Measurements from ENCODE around the gene AFF2. TPM values are rescaled to one million over a fixed set of nuclear protein-coding genes. Genes with fewer than 3 reads are reported as not detected.

Gene AFF2
- total RNA-seq, 1 donor from 2014 or later: 0.70 TPM

DNA sequence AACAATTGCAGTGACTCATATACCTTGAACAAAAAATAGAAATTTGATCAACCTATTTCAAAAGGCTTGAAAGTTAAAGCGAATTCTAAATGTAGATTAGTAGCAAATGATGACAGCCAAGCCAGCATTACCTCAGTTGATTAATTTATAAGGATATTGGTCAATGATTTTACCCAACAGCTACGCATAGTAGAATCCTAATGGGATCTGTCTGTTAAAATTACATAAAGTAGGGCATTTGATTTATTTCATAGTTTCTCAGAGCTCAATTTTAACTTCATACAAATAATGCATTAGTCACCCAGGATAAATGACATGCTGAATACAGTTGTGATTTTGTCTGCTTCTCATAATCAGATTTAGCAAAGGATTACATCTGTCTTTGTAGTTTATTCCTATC, 12.0 kb downstream of the AFF2 start:
- Mint-ChIP-seq H3K27me3 (no peaks in the 10 kb centered on the region), H3K36me3 (ENCODE audit: low read depth) (no peaks in the 10 kb centered on the region), H3K4me3 (no peak overlapping the region), H3K9me3 (no peaks in the 10 kb centered on the region), H3K27ac (no peak overlapping the region), H3K4me1 (no peaks in the 10 kb centered on the region)
- DNase-seq: no peak
- intact Hi-C loops (cut with micrococcal nuclease): no loop called here

DNA sequence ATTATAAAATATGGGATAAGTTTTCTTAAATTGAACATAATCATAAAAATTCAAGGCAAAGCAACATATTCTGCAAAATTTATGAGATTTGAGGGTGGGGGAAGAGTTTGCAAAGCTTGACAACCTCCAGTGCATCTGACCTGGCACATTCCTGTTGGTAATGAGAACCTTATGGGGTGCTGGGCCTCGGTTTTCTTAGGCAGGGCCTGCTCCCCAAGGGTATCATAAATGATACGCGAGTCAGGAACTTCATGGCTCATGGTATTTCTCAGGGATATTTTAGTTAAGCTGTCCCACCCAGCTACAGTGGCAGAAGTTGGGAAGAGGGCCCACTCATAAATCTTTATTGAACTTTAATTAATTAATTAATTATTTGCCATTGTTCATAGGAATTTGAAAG, 13.2 kb downstream of the AFF2 start:
- Mint-ChIP-seq H3K27me3 (no peaks in the 10 kb centered on the region), H3K4me3 (no peak overlapping the region), H3K27ac (no peak overlapping the region), H3K4me1 (no peaks in the 10 kb centered on the region), H3K9me3 (no peaks in the 10 kb centered on the region), H3K36me3 (ENCODE audit: low read depth) (no peaks in the 10 kb centered on the region)
- no peak for DNase-seq
- intact Hi-C loops (cut with micrococcal nuclease): no loop called here

DNA sequence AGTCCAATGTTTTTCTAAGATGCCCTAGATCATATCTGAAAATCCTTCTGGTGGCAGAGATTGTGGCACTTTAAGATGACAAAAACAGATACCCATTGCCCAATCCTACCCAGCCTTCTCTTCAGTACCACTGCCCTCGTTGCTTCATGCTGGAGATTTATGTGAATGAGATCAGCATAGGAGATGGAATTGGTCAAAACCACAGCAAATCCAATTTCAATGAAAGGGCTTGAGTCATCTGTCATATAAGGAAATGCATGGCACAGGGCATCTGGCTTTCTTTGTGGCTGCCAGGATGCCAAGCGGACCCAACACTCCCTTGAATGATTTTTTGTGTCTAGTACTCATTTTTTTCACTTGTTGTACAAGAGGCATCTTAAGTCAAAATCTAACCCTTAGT, 16.8 kb downstream of the AFF2 start:
- Mint-ChIP-seq H3K27me3 (no peaks in the 10 kb centered on the region), H3K9me3 (no peaks in the 10 kb centered on the region), H3K4me1 (no peaks in the 10 kb centered on the region), H3K36me3 (ENCODE audit: low read depth) (no peaks in the 10 kb centered on the region), H3K27ac (no peak overlapping the region), H3K4me3 (no peak overlapping the region)
- DNase-seq: no peak
- intact Hi-C loops (cut with micrococcal nuclease): no loop called here

DNA sequence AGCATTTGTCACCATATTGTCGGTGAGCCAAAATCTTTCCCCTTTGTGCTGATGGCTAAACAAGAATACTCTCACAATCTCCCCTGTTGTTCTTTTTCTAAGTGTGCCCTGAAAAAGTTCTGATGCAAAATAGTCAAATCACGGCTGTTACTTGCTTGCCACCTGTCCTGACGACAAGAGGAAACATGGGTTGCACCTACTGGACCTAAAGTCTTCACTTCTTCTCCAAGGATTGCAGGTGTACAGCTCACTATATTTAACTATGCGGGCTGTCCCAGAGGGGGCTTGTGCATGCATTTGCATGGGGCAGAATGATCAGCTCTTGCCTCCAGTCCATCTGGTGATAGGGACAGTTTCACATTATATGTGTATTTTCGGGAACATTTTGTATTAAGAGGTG, 21.6 kb downstream of the AFF2 start:
- no peak for DNase-seq
- no peaks in the 10 kb centered on the region for H3K9me3 Mint-ChIP-seq
- no peaks in the 10 kb centered on the region for H3K4me1 Mint-ChIP-seq
- no peaks in the 10 kb centered on the region for H3K36me3 Mint-ChIP-seq (ENCODE audit: low read depth)
- no peak overlapping the region for H3K4me3 Mint-ChIP-seq
- no peak overlapping the region for H3K27ac Mint-ChIP-seq
- intact Hi-C loops (cut with micrococcal nuclease): no loop called here
- H3K27me3 Mint-ChIP-seq: no peaks in the 10 kb centered on the region

DNA sequence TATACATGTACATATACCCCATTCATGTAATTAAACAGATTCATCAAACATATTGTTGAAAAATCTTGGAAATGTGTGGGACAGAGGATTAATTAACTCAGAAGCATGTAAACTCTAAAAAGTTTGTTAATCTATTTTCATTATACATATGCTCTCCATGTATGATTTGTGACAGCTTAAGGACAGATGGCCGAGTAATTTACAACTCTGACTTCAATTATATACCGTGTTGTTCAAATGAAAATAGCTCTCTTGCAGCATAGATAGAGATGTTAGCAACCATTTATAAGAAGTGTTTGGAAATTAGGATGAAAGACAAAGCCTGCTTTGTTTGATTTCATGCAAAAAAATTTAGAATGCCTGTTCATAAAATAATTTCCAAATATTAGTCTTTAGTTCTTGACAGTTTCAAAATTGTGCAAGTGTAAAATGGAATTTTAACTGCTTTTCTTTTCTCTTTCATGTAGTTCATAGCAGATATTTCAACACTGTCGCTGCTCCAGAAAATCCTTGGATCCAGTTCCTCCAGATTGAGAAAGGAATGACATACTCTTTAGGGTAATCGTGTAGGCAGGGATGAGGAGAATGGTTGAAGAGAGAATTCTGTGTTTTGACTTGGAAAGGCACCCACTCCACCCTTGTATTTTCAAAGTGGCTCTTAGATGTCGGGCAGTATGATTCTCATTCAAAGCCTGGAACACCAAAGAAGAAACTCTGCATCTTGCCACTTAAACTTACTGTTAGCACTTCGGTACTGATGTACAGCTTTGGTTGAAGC, 23.1 kb downstream of the AFF2 start:
- intact Hi-C loops (cut with micrococcal nuclease): no loop called here
- Mint-ChIP-seq H3K4me3 (no peak overlapping the region), H3K36me3 (ENCODE audit: low read depth) (no peaks in the 10 kb centered on the region), H3K9me3 (no peaks in the 10 kb centered on the region), H3K27me3 (no peaks in the 10 kb centered on the region), H3K27ac (no peak overlapping the region), H3K4me1 (no peaks in the 10 kb centered on the region)
- DNase-seq: no peak

DNA sequence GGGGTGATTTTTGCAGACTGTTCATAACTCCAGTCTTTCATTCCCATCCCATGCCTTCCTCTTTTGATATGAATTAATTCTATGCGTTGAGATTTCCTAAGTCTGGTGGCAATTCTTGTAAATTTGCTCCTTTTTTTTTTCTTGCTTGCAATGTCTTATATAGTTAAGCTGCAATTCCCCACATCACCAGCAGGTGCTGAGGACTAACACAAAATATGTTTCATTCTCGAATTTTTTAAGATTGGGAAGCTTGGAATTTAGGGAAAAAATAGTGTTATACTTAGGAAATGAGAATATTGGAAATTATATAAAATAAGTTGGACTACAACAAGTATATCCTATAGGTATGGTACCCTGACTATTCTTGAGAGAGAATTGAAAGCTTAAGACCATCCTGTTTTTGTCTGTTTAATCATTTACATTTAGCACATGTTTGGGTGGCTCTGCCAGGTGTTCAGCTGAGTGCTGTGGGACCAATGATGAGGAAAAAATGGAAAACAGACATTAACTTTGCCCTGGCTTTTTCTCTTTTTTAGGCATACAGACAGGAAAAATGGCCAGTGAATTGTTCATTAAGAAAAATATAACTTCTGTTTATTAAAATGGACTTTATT, 30.2 kb downstream of the AFF2 start:
- Mint-ChIP-seq H3K9me3 (no peaks in the 10 kb centered on the region), H3K4me3 (no peak overlapping the region), H3K27ac (no peak overlapping the region), H3K36me3 (ENCODE audit: low read depth) (no peaks in the 10 kb centered on the region), H3K27me3 (no peaks in the 10 kb centered on the region), H3K4me1 (no peaks in the 10 kb centered on the region)
- intact Hi-C loops (cut with micrococcal nuclease): no loop called here
- DNase-seq: peak; percentile 54

DNA sequence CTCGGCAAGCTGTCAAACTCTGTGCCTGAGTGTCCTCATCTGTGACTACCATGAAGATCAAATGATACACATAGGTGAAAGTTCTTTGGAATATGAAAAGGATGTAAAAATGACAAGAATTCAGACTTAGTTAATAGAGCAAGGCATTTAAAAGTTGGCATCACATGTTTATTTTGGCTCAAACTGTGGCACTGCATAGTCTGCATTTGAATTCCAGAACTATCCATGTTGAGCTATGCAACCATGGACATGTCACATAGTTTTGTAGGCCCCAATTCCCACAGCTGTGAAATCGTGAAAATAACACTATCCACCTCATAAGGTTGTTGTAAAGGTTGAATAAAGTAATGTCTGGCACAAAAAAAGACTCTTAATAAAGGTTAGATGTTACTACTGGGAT, 33.9 kb downstream of the AFF2 start:
- no peaks in the 10 kb centered on the region for H3K27me3 Mint-ChIP-seq
- H3K4me3 Mint-ChIP-seq: no peak overlapping the region
- no peaks in the 10 kb centered on the region for H3K9me3 Mint-ChIP-seq
- no peak overlapping the region for H3K27ac Mint-ChIP-seq
- no peak for DNase-seq
- no peaks in the 10 kb centered on the region for H3K4me1 Mint-ChIP-seq
- H3K36me3 Mint-ChIP-seq (ENCODE audit: low read depth): no peaks in the 10 kb centered on the region
- intact Hi-C loops (cut with micrococcal nuclease): no loop called here

DNA sequence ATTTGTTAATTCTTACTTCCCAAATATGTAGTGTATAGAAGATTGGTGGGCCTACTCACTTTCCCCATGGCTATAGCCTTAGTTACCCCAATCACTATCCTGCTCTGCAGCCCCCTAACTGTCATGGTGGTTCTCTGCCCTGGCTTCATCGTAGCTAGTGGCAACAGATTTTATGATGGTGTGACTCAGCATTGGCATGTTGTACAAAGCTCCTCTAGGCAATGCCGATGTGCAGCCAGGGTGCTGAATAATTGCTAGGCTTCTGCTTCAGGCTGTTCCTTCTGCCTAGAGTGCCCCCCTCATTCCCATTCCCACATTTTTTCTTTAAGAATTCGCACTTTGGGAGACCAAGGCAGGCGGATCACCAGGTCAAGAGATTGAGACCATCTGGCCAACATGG, 35.2 kb downstream of the AFF2 start:
- no peaks in the 10 kb centered on the region for H3K4me1 Mint-ChIP-seq
- no peak overlapping the region for H3K27ac Mint-ChIP-seq
- no peaks in the 10 kb centered on the region for H3K9me3 Mint-ChIP-seq
- intact Hi-C loops (cut with micrococcal nuclease): no loop called here
- H3K27me3 Mint-ChIP-seq: no peaks in the 10 kb centered on the region
- H3K36me3 Mint-ChIP-seq (ENCODE audit: low read depth): no peaks in the 10 kb centered on the region
- no peak overlapping the region for H3K4me3 Mint-ChIP-seq
- no peak for DNase-seq

DNA sequence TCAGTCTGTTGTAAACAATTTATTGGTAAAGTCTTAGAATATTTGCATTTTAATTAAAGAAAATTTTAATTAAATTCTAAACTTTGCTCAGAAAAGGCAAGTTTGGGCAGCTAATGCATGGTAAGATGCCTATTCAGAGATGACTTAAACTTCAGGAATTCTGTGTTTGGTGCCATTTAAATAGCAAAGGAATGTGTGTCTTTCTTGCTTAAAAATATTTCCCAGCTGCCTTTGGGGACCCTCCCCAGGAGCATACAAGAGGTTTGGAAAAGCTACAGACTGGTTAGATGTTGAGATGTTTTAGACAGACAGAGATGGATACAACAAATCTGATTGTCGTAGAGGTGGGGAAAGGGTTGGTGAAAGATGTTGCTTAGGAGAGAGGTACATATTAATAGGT, 36.5 kb downstream of the AFF2 start:
- Mint-ChIP-seq H3K36me3 (ENCODE audit: low read depth) (no peaks in the 10 kb centered on the region), H3K9me3 (no peaks in the 10 kb centered on the region), H3K27ac (no peak overlapping the region), H3K27me3 (no peaks in the 10 kb centered on the region), H3K4me3 (no peak overlapping the region), H3K4me1 (no peaks in the 10 kb centered on the region)
- intact Hi-C loops (cut with micrococcal nuclease): no loop called here
- no peak for DNase-seq

DNA sequence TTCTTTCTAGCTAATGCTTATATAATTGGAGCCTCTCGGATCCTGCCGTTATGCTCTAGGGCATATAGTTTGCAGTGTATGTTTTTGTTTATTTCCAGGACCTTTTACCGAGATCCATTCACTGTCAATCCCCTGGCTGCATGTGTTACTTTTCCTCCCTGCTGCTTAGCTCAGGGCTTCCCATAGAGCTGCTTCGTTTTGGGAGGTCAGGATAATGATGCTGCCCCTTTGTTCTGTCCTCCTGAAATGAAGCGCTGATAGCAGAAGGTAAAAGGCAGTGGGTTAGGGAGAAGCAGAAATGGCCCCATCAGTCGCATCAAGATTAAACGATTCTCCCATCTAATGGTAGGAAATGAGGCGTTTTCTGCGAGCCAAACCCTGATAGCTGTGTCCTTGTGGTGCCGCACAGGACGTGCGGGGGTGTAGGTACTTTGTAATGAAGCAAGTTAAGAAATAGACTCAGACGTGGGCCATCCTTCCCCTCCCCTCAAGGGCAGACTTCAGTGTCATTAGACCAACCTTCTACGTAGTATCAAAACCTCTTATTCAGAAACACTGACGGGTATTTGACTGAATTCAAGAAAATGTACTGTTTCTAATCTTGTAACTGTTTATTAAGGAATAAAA, 37.3 kb downstream of the AFF2 start:
- Mint-ChIP-seq H3K27ac (no peak overlapping the region), H3K4me3 (no peak overlapping the region), H3K9me3 (no peaks in the 10 kb centered on the region), H3K4me1 (no peaks in the 10 kb centered on the region), H3K36me3 (ENCODE audit: low read depth) (no peaks in the 10 kb centered on the region), H3K27me3 (no peaks in the 10 kb centered on the region)
- DNase-seq: no peak
- intact Hi-C loops (cut with micrococcal nuclease): no loop called here

DNA sequence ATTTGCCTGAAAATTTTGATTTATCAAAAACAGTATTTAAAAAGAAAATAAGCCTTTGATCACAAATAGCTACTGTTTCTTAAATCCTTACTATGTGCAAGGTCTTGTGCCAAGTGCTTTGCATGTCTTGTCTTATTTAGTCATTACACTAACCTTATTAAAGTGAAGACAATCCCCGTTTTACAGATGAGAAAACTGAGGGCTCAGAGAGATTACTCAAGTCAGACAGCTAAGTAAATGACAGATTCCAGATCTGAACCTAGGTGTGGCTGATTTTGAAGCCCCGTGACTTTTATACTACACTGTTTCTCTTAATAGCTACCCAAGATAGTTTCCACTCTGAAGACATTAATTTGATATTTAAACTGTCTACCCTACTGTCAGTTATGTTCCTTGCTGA, 38.2 kb downstream of the AFF2 start:
- Mint-ChIP-seq H3K4me3 (no peak overlapping the region), H3K4me1 (no peaks in the 10 kb centered on the region), H3K9me3 (no peaks in the 10 kb centered on the region), H3K36me3 (ENCODE audit: low read depth) (no peaks in the 10 kb centered on the region), H3K27ac (no peak overlapping the region), H3K27me3 (no peaks in the 10 kb centered on the region)
- intact Hi-C loops (cut with micrococcal nuclease): no loop called here
- DNase-seq: no peak

DNA sequence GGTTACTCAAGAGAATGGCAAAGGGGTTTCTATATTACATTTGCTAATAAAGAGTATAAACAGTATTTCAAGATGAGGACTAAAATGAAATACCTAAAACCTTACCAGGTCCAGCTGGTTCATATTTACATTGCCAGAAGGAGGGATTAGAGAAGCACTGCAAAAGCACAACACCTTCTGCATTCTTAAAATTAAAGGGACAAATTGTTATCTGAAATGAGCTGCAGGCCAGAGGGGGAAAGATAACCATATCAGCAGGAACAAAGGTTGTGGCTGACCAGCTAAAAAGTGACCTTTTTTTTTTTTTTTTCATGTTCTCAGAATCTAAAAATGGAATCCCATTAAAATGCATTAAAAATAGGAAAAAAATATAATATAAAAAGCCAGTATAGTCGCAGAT, 39.7 kb downstream of the AFF2 start:
- no peak overlapping the region for H3K27ac Mint-ChIP-seq
- intact Hi-C loops (cut with micrococcal nuclease): no loop called here
- H3K4me1 Mint-ChIP-seq: no peaks in the 10 kb centered on the region
- DNase-seq: no peak
- no peaks in the 10 kb centered on the region for H3K27me3 Mint-ChIP-seq
- H3K9me3 Mint-ChIP-seq: no peaks in the 10 kb centered on the region
- no peak overlapping the region for H3K4me3 Mint-ChIP-seq
- H3K36me3 Mint-ChIP-seq (ENCODE audit: low read depth): no peaks in the 10 kb centered on the region

DNA sequence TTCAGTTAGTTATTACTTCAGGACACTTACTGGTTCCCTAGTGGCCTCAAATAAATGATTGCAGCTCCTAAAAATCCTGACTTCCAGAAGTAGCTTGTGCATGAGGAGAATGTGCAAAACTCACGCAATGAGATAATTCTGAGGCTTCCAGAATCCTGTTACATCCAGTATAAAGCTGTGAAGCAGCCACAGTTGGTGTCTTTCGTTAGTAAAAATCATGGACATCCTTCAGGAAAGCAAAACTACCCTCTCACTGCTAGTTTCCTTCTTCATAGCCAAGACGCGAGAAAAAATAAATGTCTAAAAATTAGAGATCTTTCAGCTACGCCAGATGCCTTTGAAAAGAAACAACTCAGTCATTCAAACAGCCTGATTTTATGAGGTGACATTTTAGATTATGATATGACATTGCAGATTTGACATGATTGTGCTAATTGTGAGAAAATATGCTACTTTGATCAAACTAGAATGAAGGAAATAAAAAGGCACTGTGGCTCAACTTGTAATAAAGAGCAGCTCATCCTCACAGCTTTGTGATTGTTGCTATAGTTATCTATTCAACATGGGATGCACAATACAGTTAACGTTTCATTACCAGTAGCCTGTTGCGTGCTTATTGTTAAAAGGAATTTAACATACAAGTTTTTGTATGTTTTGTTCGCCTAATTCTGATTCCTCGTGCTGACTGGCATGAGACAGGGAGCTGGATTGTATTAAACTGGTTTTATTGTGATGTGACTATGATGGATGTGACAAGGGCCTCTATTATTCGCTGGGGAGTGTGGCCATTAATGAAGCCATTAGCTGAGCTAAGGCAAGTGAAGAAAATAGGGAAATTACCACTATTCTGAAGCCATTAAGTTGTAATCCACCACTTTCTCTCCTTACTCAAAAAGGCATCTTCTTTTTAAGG, 40.5 kb downstream of the AFF2 start:
- H3K27me3 Mint-ChIP-seq: no peaks in the 10 kb centered on the region
- H3K27ac Mint-ChIP-seq: no peak overlapping the region
- H3K4me3 Mint-ChIP-seq: no peak overlapping the region
- H3K36me3 Mint-ChIP-seq (ENCODE audit: low read depth): no peaks in the 10 kb centered on the region
- DNase-seq: no peak
- no peaks in the 10 kb centered on the region for H3K4me1 Mint-ChIP-seq
- intact Hi-C loops (cut with micrococcal nuclease): no loop called here
- H3K9me3 Mint-ChIP-seq: no peaks in the 10 kb centered on the region

DNA sequence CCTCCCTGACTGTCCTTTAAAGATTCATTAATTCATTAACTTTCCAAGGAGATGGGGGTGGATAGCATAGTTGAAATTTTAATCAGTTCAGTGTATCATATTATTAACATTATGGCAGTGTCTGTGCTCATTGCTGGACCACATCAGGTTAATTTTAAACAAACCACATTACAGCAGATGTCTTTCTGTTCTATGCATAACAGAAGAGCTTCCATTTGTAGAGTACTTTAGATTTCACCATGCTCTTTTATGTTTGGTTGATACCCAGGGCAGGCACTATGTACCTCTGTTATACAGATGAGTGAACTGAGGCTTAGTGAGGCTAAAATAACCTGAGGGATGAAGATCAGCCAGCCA, 41.1 kb downstream of the AFF2 start:
- Mint-ChIP-seq H3K9me3 (no peaks in the 10 kb centered on the region), H3K27me3 (no peaks in the 10 kb centered on the region), H3K4me1 (no peaks in the 10 kb centered on the region), H3K4me3 (no peak overlapping the region), H3K36me3 (ENCODE audit: low read depth) (no peaks in the 10 kb centered on the region), H3K27ac (no peak overlapping the region)
- intact Hi-C loops (cut with micrococcal nuclease): no loop called here
- DNase-seq: no peak

Measured in activated CD4-positive, alpha-beta T cell treated with anti-CD3 and anti-CD28 coated beads, Interleukin-2, amount 10 ng/mL, durations not matched to agents 24 days and 14 days (primary cell).